ENCODE measurements around the gene ZNF683.
A peak's percentile ranks its signal among the peaks of the same experiment; 100 is the strongest.
"Not testable (repeated sequence)": the region's sequence is repeated elsewhere in the genome, so short reads cannot be mapped to it uniquely, and the experiment has no call there.

Gene ZNF683

DNA sequence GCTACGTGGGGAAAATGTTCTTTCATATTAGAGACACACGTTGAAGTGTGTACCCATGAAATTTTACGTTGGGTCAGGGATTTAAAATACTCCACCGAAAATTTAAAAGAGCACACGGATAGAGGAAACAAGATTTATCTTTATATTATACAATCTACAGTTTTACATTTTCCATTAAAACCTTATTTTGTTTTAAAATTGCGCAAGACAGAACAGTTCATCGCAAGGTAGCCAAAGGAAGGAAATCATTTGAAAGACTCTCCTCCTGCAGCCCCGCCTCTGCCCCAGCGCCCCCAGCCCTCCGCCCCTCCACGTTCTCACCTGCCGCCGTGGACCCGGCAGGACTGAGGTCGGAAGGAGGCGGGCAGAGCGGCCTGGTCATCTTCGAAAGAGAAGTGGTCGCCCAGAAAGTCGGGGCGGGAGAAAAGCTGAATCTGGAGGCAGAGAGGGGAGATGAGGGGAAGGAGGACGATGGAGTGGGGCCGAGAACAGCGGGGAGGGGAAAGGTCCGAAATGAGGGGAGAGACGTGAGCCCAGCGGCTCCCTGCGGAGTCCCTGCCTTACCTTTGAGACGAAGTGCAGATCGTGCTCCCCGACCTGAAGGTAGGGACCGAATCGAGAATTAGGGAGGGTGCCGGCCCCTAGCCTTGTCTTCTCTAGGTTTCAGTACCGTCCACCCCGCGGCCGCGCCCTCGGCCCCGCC is 36.6 kb downstream of the ZNF683 start:
- no peak for DNase-seq

DNA sequence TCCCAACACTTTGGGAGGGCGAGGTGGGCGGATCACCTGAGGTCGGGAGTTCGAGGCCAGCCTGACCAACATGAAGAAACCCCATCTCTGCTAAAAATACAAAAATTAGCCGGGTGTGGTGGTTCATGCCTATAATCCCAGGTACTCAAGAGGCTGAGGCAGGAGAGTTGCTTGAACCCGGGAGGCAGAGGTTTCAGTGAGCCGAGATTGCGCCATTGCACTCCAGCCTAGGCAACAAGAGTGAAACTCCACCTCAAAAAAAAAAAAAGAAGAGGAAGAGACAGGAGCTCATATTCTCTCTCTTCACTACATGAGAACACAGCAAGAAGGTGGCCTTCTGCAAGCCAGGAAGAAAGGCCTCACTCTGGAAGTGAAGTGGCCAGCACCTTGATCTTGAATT is 39.2 kb downstream of the ZNF683 start:
- DNase-seq: not testable (repeated sequence)

DNA sequence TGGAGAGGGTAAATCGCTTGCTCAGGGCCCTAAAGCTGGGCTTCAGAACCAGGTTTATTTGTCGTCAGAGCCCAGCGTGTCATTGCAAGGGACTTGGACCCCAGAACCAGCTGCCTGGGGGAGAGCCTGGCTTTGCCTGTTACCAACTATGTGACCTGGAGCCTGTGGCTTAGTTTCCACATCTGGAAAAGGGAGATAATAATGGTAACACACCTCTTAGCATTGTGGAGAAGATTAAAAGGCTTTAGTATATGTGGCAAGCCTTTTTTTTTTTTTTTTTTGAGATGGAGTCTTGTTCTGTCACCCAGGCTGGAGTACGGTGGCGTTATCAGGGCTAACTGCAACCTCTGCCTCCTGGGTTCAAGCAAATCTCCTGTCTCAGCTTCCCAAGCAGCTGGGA is 42.3 kb downstream of the ZNF683 start:
- no peak for DNase-seq

DNA sequence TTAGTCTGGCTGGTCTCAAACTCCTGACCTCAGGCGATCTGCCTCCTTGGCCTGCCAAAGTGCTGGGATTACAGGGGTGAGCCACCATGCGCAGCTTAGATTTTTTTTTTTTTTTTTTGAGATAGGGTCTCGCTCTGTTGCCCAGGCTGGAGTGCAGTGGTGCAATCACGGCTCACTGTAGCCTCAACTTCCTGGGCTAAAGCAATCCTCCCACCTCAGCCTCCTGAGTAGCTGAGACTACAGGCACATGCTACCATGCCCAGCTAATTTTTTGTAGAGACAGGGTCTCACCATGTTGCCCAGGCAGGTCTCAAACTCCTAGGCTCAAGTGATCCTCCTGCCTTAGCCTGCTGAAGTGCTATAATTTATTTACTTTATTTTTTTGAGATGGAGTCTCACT is 43.2 kb downstream of the ZNF683 start:
- DNase-seq: not testable (repeated sequence)

DNA sequence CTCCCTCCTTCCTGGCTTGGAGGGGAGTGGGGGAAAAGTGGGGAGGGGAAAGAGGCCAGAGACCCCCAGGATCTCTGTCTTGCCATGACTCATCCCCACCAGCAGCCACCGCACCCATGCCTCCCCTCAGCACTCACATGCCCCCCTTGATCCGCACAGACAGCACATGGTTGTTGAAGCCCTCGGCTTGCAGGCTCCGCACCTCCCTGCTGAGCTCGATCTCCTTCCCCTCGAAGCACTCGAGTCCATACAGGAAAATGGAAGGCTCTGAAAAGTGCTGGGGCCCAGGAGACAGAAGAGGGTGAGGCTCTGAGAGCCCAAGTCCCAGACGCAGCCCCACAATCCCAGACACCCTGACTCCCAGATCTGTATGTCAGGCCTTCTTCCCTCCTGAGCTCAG is 44.0 kb downstream of the ZNF683 start:
- DNase-seq: no peak

DNA sequence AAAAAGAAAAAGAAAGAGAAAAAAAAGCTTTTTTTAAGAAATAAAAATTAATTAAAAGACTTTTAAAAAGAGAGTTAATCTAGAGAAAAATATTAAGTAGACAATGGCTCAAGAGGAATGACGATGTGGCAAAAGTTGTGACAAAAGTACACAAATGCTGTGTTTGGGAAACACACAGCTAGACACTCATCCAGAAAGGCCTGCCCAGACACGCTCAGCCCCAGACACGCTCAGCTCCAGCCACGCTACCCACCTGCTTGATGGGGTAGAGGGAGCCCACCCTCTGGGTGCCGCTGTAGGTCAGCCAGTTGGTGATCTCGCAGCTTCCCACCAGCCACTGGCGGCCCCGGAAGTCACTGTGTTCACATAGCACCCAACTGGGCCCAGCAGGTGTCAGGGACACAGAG is 44.6 kb downstream of the ZNF683 start:
- DNase-seq: no peak

DNA sequence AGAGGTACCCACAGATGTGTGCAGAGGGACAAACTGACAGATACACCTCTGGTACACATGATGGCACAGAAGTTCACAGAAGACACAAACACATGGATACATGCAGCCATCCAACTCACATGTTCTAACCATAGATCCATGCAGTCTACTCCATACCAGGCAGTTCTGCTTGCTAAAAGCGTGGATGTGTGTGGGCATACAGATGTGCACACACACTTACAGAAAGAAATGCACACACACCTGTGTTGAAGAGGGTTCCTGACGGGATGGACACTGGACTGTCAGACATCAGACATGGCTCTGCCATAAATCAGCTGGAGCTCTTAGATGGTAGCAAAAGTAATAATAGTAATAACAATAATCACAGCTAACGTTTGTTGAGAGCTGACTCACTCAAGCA is 48.0 kb downstream of the ZNF683 start:
- no peak for DNase-seq

DNA sequence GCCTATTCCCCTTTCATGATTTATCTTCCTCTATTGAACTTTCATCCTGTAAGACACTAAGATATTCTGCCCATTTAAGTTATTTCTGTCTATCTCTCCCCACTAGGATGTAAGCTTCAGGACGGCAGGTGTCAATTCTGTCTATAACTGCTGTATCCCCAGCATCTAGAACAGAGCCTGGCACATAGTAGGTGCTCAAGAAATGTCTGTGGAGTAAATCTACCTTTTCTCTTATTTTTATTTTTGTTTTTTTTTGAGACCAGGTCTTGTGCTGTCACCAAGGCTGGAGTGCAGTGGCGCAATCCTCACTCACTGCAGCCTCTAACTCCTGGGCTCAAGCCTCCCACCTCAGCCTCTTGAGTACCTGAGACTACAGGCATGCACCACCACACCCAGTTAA is 49.2 kb downstream of the ZNF683 start:
- no peak for DNase-seq

DNA sequence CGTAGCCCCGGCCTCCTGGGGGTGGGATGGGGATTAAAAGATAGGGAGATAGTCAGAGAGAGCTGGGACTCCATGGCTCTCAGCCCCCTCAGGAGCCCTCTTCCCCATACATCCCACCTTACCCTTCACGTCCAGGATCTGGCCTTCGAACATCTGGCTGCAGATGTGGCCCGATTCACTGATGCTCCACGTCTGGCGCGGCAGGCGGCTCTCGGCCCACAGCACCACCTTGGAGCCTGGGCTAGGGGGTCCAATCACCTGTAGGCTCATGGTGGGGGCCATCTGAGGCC is 50.6 kb downstream of the ZNF683 start:
- no peak for DNase-seq

DNA sequence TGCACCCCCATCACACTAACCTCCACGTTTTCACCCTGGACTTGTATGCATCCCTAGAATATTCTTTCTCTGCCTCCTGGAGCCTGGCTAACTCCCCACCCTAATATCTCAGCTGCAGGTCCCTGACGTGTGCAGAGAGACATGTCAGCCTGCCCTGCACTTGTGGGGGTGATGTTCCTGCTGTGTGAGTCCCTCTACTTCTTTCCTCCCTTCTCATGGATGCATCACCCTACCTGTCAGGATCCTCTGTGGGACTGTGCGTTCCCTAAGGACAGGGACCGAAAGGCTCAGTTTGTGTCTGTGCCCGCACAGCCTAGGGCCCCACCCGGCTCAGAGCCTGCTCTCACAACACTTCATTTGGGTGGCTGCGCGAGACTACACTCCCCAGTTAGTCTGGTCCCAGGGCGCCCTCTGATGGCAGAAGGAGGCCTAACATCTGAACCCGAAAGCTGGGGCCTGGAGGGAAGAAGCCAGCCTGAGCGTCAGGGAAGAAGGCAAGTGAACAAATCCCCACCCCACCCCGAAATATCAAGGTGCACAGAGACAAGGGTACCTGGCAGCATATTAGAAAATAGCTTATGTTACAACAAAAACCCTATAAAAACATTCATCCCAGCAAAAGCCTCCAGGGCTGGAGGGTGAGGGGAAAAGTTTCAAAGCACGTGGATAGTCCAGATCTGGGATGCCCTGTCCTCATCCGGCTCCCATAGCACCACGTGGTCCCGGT is 51.1 kb downstream of the ZNF683 start:
- DNase-seq: peak; percentile 63

DNA sequence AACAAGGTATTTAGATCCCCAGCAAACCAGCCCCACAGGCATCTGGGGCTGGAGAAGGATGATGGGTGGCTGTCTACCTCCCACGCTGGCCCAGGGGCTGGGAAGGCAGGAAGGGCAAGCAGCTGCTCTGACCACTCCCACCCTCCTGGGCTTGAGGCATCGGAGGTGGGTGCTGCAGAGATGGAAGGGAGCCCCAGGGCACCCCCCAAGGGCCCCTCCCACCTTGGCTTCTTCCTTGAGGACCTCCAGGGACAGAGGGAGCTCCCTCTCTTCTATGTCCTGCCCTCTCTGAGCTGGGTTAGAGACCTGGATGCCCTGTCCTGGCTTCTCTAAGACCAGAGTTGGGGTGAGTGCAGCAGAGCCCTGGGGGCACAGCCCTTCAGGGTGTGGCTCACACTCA is 51.7 kb downstream of the ZNF683 start:
- DNase-seq: no peak

DNA sequence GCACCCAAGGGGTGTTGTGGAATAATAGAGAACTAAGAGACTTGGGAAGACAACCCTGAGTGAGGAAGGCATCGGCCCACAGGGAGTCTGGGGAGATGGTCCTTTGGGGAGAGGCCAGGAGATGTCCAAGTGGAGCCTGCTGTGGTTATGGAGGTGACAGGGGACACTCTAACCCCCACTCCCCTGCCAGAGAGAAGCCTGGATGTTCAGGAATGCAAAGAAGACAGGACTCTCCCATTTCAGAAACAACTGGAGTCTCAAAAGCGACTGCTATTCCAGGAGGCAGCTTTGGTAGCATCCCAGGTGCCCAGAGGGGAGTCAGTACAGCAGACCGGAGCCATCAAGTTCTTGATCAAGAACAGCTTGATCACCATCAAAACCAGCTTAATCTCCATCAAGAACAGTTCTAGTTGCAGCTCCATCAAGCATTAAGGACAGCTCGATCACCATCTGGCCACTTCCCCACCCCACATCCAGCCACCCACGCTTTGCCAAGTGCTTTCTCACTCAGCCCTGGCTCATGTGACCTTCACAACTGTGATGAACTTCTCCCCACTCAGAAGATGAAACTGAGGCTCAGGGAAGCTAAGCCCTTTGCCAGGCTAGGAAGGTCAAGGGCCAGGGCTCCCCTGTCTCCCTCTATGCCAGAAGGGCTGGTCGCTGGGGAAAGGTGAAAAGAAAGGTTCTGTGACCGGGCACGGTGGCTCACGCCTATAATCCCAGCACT is 54.0 kb downstream of the ZNF683 start:
- DNase-seq: no peak

DNA sequence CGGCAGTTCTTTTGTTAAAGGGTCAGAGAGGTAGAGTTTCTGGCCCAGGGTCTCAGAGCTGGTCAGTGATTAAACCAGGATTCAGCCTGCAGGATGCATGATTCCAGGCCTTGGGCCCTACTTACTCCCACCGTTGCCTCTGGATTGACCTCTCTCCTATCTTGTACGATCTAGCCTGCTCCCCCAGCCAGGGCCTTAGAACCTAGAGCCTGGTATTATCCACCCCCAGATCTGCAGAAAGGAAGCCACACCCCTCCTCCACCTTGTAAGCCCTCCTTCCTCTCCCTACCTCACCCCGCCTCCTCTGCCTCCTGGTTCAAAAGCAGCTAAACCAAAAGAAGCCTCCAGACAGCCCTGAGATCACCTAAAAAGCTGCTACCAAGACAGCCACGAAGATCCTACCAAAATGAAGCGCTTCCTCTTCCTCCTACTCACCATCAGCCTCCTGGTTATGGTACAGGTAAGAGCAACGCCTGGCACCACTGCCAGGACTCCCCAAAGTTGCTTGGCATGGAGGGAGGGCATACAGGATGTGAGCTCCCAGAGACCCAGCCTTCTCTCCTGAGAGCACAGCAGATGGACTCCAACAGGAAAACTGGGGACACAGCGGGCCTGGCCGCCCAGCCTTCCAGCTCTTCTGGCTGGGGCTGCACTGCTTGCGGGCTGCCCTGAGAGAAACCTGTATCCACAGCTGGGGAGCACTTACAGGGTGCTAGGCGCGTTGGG is 54.8 kb downstream of the ZNF683 start, which contains the start of gene CD52:
Gene CD52 (plus strand): TSS at position 347 of the 726 bp plus-strand sequence. CDS start 60 bp downstream, at position 407.
- DNase-seq: no peak

DNA sequence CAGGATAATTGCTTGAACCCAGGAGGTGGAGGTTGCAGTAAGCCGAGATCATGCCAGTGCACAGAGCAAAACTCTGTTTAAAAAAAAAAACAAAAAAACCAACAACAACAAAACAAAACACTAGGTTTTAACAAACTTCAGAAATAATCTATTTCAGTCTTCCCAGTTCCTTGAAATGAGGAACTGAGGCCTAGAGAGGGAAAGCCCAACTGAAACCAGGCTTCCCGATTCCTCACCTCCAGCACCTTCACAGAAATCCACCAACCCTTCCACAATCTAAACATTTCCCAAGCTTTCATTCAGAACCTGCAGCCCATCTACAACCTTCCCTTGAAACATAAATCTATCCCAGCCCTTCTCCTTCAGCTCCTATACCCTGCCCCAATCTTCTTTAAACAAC is 55.4 kb downstream of the ZNF683 start:
- DNase-seq: no peak

DNA sequence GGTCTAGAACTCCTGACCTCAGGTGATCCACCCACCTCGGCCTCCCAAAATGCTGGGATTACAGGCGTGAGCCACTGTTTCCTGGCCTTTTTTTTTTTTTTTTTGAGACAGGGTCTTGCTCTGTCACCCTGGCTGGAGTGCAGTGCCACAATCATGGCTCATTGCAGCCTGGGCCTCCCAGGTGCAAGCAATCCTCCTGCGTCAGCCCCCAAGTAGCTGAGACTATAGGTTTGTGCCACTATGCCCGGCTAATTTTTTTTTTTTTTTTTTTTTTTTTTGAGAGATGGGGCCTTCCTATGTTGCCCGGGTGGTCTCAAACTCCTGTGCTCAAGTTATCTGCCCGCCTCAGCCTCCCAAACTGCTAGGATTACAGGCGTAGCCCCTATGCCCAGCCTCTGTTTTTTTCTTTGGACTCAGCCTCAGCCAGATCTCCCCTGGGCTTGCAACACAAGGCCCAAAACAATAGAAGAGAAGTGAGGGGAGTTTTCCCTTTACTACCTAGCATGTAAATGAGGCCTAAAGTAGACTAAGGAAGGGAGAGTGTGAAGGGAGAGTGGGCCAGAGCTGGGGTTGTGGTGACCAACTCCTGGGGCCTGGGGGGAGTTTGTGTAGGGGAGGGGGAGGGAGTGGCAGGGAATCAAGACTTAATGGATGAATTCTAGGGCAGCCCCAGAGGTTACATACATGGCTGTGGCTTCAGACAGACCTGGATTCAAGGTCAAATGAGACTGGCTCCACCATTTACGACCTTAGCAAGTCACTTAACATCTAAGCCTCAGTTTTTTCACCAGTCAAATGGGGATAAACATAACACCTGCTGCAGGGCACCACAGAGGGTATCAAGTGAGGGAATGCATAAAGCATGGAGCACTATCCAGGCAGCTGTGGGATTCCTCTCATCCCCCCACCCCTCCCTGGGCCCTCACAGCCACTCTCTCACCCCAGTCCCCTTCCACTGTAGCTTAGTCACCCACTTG is 56.4 kb downstream of the ZNF683 start:
- no peak for DNase-seq

DNA sequence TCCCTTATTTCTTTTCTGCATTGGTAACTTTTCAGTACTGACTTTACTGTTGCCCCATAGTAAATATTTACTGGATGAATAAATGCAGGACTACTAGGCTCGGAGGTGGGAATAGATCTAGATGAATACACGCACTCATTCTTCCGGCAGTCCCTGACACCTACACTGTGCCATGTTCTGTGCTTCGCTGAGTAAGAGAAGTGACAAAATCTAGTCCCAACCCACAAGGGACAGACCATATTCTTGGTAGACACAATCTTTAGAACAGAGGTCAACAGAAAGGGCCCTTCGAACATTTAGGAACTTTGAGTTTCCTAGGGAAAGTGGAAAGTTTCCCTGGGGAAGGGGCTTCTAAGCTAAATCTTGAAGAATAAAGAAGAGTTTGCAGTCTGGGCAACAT is 58.0 kb downstream of the ZNF683 start:
- DNase-seq: no peak

Measured in NCI-H446 treated with DMSO at 0.1 percent for 48 hours (cell line).